ENCODE measurements around the gene YBEY. TPM values are rescaled to one million over a fixed set of nuclear protein-coding genes. Genes with fewer than 3 reads are reported as not detected.

Gene YBEY
- total RNA-seq, 1 donor from 2014 or later: 23.0 TPM

DNA sequence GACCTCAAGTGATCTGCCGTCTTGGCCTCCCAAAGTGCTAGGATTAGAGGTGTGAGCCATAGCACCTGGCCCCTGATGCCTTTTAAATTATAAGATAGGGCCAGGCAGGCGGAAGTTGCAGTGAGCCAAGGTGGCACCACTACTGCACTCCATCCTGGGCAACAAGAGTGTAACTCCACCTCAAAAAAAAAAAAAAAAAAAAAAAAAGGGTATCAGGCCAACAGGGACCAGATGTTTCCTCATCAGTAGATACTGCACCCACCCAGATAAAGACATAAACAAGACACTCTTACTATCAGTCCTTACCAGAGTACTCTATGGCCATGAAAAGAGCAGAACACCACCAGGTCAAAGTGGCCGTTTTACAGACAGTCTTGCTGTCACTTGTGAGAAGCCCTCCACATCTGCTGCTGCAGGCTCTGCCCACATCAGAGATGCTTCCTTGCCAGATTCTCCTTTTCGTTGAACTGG lies 34.2 kb downstream of the YBEY start:
- Mint-ChIP-seq H3K4me1 (peaks cover 28% of the 10 kb centered on the region), H3K4me3 (peak overlapping the region; percentile 97), H3K36me3 (ENCODE audit: low read depth) (peaks cover 10% of the 10 kb centered on the region), H3K9me3 (no peaks in the 10 kb centered on the region), H3K27ac (ENCODE audit: unreplicated experiment) (no peak overlapping the region), H3K27me3 (ENCODE audit: low read depth) (no peaks in the 10 kb centered on the region)
- TF ChIP-seq CTCF (conservative IDR thresholded peaks at IDR 0.05): no peak
- DNase-seq (ENCODE audit: low read depth, low spot score): no peak

DNA sequence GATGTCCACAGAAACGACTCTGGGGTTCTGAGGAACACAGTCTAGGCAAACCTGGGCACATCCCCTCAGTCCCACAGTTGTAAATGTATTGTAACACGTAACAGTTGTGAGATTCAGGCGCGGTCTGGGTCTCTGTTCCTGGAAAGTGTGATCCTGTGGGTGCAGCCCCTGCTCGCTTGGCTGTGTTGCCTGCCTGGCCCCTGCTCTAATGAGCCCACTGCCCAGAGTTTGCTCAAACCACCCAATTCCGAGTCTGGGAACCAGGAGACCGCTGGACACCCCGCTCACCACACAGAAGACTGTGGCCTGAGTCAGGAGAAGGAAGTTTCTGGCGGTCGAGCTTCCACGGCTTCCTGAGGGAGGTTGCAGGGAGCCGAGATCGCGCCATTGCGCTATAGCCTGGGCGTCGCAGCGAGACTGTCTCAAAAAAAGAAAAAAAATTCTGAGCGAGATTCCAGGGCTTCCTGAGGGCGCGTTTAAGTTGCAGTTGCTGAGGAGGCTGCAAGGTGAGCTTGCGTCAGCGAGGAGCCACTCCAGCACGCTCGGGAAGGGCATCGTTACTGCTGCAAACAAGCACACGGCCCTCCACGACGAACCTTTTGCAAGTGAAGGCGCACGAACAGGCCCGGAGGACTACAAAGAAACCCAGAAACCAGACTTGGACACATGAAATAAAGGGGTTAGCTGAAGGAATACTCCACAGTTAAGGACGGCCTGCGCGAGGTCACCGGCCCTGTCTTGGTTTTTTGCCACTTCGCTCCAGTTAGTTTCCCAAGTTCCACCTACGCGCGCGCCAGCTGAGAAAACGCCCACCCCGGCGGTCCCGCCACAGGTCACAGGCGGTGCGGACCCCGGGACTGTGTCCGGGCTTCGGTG lies 36.4 kb downstream of the YBEY start:
- Mint-ChIP-seq H3K9me3 (no peaks in the 10 kb centered on the region), H3K27ac (ENCODE audit: unreplicated experiment) (peak overlapping the region; percentile 99), H3K4me1 (peaks cover 40% of the 10 kb centered on the region), H3K36me3 (ENCODE audit: low read depth) (peaks cover 15% of the 10 kb centered on the region), H3K27me3 (ENCODE audit: low read depth) (no peaks in the 10 kb centered on the region), H3K4me3 (peak overlapping the region; percentile 97)
- TF ChIP-seq CTCF (conservative IDR thresholded peaks at IDR 0.05): no peak
- DNase-seq (ENCODE audit: low read depth, low spot score): no peak

DNA sequence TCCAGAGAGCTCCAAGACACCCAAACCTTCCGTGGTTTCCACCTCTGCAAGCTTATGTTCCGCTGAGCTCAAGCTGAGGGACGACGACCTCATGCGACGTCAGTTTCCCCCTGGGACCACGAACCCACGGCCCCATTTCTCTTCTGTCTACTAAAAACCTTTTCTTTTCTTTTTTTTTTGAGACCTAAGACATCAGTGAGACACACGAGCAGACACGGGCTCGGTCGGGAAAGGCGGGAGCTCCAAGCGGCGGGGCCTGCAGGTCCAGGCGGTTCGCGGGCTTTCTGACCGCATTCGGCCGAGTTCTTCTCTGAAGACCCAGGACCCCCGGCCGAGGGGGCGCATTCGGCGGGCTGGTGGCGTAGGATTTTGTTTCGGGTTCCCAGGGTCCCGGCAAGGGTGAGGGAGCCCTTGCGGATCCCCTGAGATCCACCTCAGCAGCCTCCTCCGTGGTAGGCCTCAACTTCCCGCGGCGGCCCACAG lies 37.1 kb downstream of the YBEY start:
- Mint-ChIP-seq H3K36me3 (ENCODE audit: low read depth) (peaks cover 15% of the 10 kb centered on the region), H3K27ac (ENCODE audit: unreplicated experiment) (peak overlapping the region; percentile 99), H3K9me3 (no peaks in the 10 kb centered on the region), H3K4me3 (peak overlapping the region; percentile 97), H3K4me1 (peaks cover 40% of the 10 kb centered on the region), H3K27me3 (ENCODE audit: low read depth) (no peaks in the 10 kb centered on the region)
- DNase-seq (ENCODE audit: low read depth, low spot score): no peak
- TF ChIP-seq CTCF (conservative IDR thresholded peaks at IDR 0.05): no peak

GRCh38 chr21:46323710-46324389 lies 37.7 kb downstream of the YBEY start, which contains the start of the genes C21orf58 and PCNT:
Gene C21orf58 (minus strand): TSS chr21:46323870. CDS start chr21:46322738, 1,132 bp downstream.
Gene PCNT (plus strand): TSS chr21:46324156. CDS start chr21:46324229, 73 bp downstream.
- Mint-ChIP-seq H3K9me3 (no peaks in the 10 kb centered on the region), H3K27ac (ENCODE audit: unreplicated experiment) (peak within 1 kb of the TSS; percentile 99), H3K36me3 (ENCODE audit: low read depth) (peaks cover 15% of the 10 kb centered on the region)

More at GRCh38 chr21:46323710-46324389, 37.7 kb downstream of the YBEY start, which contains the start of the genes C21orf58 and PCNT:
- peaks cover 40% of the 10 kb centered on the region for H3K4me1 Mint-ChIP-seq
- peak; percentile 93 for DNase-seq (ENCODE audit: low read depth, low spot score)
- peak within 1 kb of the TSS; percentile 97 for H3K4me3 Mint-ChIP-seq
- TF ChIP-seq CTCF (conservative IDR thresholded peaks at IDR 0.05): no peak
- no peaks in the 10 kb centered on the region for H3K27me3 Mint-ChIP-seq (ENCODE audit: low read depth)

Measured in neural crest cell (in vitro differentiated cells).